Ammon's horn (tissue), 1 donor: Measurements from ENCODE around the gene TEK.
"Not testable (repeated sequence)": the region's sequence is repeated elsewhere in the genome, so short reads cannot be mapped to it uniquely, and the experiment has no call there.

Experiments used
- DNase-seq: peaks from one replicate; pipeline ENCODE4 v3.0.0-alpha.2; 2016; ENCODE audit warnings: low spot score

Gene TEK

GRCh38 chr9:27108981-27109541, at the start of gene TEK:
Gene TEK, plus strand, starts transcription at chr9:27109225. Its CDS starts 366 bp downstream, at chr9:27109591.
- peak; percentile 16 for DNase-seq

GRCh38 chr9:27059412-27059811, 49.6 kb upstream of the TEK start:
- no peak for DNase-seq

DNA sequence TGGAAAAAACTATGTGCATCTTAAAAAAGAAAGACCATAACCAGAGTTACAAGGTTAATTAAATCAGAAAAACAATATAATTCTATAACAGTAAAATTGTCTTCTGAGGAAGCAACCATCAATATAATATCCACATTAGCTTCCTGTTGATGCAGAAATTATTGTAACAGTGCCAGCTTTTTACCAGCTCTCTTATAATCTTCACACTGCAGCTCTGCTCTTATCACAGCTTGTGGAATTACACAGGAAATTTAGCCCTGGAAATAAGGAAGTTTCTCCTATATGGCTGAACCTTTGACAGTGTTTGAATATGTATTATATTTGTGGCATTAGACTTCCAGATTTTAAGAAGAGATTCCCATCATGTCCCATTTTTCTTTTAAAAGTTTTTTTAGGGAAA, 49.1 kb upstream of the TEK start:
- DNase-seq: no peak

GRCh38 chr9:27065288-27065687, 43.7 kb upstream of the TEK start:
- DNase-seq: no peak

DNA sequence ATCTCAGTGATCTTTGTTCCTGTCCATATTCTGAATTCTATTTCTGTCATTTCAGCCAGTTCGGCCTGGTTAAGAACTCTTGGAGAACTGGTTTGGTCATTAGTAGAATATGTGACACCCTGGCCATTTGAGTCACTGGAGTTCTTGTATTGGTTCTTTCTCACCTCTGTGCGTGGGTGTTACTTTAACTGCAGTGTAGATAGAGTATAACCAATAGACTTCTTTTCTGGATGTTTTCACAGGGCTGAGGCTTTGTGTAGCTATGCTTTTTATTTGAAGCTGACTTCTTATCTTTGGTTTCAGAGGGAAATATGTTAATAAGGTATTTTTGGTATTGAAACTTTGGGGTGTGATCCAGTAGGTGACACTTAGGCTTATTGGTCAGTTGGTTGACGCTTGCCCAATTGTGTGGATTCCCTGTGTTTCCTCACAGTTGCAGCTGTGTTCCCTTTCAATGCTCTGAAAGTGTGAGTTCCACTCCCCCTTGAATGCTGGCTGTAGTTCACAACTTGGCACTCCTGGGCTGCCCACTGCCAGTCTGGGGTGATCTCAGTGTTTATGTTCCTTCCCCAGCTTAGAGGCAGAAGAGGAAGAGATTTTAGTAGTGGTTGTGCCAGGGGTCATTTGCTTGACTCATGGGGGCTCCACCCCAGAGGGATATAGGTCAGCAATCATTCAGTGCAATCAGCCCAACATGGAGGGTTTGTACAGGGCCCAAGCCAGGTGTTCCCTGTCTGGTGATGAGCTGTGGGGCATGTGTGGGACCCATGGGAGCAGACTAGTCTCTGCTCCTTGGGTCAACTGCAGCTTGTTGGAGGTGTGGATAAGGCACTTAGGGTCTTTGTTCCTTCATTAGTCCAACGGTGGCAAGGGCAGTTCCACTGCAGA, 34.9 kb upstream of the TEK start:
- DNase-seq: no peak

- no peak for DNase-seq
Measured at GRCh38 chr9:27078685-27079084, 30.3 kb upstream of the TEK start.

- DNase-seq: no peak
Measured at GRCh38 chr9:27085456-27085855, 23.6 kb upstream of the TEK start.

GRCh38 chr9:27086818-27087680, 22.0 kb upstream of the TEK start:
- no peak for DNase-seq

DNA sequence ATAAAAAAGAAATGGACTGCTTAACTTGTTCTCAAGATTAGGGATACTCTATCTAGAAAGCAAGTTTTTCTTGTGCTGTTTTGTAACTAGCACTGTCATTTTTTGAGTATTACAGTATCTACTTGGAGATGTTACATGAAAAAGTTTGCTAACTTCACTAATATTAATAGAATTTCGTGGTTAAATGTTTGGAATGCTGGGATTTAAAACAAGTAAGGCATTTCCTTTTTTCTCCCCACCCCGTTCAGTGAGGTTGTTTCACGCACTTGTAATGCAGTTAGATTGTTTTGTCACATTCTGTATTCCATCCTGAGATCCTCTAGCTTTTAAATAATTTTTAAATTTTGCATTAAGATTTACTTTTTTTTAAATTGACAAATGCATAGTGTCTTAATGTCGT, 20.0 kb upstream of the TEK start:
- no peak for DNase-seq

- DNase-seq: no peak
Measured at GRCh38 chr9:27089706-27090105, 19.3 kb upstream of the TEK start.

DNA sequence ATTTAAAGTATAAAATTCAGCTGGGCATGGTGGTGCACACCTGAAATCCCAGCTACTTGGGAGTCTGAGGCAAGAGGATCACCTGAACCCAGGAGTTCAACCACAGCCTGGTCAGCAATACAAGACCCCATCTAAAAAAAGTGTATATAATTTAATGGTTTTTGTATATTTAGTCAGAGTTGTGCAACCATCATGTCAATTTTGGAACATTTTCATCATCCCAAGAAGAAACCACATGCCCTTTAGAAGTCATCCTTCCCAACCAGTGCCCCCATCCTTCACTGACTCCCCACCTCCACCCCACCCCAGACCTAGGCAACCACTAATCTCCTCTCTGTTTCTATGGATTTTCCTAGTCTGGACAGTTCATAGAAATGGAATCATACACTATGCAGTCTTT, 18.8 kb upstream of the TEK start:
- DNase-seq: no peak

GRCh38 chr9:27090711-27091110, 18.3 kb upstream of the TEK start:
- no peak for DNase-seq

- not testable (repeated sequence) for DNase-seq
Measured at GRCh38 chr9:27092496-27092895, 16.5 kb upstream of the TEK start.

DNA sequence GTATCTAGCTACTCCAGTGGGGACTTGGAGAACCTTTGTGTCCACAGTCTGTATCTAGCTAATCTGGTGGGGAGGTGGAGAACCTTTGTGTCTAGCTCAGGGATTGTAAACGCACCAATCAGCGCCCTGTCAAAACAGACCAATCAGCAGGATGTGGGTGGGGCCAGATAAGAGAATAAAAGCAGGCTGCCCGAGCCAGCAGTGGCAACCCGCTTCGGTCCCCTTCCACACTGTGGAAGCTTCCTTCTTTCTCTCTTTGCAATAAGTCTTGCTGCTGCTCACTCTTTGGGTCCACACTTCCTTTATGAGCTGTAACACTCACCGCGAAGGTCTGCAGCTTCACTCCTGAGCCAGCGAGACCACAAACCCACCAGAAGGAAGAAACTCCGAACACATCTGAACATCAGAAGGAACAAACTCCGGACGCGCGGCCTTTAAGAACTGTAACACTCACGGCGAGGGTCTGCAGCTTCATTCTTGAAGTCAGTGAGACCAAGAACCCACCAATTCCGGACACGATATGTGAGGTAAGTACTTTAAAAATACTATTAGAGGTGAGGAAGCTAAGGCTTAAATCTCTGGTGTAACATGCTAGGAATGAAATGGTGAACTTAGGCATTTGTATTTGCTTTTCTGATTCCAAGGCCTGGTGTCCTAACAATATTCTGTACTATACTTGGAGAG, 15.5 kb upstream of the TEK start:
- DNase-seq: not testable (repeated sequence)

DNA sequence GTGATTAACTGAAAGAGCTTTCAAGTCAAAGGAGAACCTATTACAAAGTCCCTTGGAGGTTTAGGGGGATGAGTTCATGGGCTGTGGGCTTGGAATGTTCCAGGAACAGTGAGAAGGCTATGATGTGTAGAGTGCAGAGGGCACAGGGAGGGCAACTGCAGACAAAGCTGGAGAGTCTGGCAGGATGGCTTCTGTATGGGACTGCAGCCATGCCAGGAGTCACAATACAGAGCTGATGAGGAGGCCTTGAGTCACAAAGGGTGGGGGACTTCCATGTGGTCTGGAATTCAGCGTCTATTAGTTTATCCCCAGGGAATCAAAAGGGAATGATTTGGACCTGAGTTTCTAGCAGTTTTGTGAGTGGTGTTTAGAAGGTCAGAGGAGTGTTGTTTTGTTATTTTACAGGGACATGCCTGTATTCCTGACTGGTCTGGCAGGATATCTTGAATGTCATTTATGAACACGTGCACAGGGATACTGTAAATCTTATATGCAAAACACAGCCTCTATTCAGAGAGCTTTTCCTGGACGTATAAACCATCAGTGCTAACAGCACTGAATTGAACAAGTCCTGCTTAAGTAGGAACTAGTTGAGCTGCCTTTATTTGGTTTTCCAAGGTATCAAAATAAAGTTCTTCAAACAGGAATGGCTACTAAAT, 14.3 kb upstream of the TEK start:
- DNase-seq: no peak

GRCh38 chr9:27107241-27107640, 1.8 kb upstream of the TEK start:
- DNase-seq: no peak

GRCh38 chr9:27109621-27110020, 596 bp downstream of the TEK start:
- no peak for DNase-seq

- DNase-seq: no peak
Measured at GRCh38 chr9:27110181-27110580, 1.2 kb downstream of the TEK start.

GRCh38 chr9:27112235-27112634, 3.2 kb downstream of the TEK start:
- DNase-seq: no peak

GRCh38 chr9:27117489-27118135, 8.6 kb downstream of the TEK start:
- no peak for DNase-seq

GRCh38 chr9:27118916-27119315, 9.9 kb downstream of the TEK start:
- no peak for DNase-seq
